HG03060 (cell line): ENCODE data around the gene CRCP.
"Not testable (repeated sequence)": the region's sequence is repeated elsewhere in the genome, so short reads cannot be mapped to it uniquely, and the experiment has no call there.

ENCODE experiments used
- ATAC-seq: cut with Tn5 transposase; IDR thresholded peaks from one replicate; pipeline ENCODE4 v1.9.1; 2021; ENCODE audit warnings: low read depth, moderate number of reproducible peaks; ENCODE audit not compliant: unreplicated experiment

Gene CRCP

GRCh38 chr7:66114743-66115649, at the start of gene CRCP:
CRCP (plus strand) TSS chr7:66114847; CDS start chr7:66114963, 116 bp downstream.
- peak; percentile 73 for ATAC-seq

GRCh38 chr7:66069732-66070131, 44.9 kb upstream of the CRCP start:
- ATAC-seq = no peak

DNA sequence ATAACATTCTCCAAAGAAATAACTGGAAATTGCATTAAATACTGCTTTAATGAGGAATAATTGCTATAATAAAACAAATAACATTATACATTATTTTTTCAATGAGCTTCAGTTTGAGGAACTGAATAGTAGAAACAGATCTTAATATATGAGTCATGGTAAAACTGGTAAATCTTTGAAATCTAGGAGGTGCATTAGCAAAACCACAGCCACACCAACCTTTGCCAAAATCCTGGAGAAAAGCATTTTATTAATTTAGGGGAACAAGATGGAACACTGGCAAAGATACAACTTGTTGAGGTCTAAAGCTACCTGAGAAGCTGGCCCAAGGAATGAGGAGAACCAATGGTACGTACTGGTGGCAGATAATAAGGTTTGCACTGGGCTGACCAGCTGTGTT, 44.4 kb upstream of the CRCP start:
- ATAC-seq = no peak

DNA sequence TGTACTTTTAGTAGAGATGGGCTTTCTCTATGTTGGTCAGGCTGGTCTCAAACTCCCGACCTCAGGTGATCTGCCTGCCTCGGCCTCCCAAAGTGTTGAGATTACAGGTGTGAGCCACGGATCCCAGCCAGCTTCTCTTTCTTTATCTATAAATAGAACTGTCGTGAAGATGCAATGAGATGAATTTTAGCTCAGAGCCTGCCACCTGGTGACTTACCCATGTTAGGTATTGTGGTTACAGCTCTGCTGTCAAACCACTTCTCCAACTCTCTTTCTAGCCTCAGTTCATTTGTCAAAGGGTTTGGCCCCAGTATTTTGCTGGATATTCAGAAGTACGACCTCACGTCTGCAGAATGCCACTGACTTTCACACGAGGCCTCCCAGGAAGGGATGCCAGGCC, 42.4 kb upstream of the CRCP start:
- ATAC-seq = not testable (repeated sequence)

DNA sequence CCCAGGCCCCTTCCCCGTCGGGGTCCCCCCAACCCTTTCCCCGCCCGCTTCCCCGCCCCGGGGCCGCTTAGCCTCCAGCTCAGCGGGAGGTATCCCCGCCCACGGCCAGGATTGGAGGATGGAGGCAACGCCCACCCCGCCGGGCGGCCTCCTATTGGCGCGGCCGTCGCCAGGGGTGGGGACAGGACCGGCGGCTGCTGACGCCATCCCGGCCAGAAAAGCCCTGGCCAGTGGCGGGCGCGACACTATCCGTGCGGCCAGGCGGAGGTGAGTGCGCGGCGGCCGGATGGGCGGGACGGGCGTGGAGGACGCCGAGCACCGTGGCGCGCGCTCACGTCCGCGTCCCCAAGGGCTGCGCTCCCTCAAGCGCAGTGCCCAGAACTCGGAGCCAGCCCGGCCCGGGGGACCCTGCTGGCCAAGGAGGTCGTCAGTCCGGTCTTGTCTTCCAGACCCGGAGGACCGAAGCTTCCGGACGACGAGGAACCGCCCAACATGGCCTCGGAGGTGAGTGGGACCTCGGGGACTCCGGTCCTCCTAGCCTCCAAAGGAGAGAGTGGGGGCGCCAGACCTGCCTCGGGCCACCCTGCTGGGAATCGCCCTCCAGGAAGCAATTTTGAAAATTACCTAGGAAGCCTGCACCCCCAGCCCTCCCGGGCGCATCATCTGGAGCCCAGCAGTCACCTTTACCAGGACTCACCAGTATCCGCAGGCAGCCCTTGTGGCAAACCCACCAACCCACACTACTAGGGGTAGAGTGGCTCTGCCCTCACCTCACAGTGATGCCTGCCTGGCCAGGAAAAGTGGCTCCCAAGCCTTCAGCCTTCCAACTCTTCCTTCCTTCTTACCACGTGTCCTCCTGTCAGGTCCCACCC, 38.8 kb upstream of the CRCP start, which contains the start of gene ASL:
Gene ASL (plus strand): TSS at position 230 of the 872 bp plus-strand sequence. CDS start 263 bp downstream, at position 493.
- ATAC-seq = peak; percentile 77

DNA sequence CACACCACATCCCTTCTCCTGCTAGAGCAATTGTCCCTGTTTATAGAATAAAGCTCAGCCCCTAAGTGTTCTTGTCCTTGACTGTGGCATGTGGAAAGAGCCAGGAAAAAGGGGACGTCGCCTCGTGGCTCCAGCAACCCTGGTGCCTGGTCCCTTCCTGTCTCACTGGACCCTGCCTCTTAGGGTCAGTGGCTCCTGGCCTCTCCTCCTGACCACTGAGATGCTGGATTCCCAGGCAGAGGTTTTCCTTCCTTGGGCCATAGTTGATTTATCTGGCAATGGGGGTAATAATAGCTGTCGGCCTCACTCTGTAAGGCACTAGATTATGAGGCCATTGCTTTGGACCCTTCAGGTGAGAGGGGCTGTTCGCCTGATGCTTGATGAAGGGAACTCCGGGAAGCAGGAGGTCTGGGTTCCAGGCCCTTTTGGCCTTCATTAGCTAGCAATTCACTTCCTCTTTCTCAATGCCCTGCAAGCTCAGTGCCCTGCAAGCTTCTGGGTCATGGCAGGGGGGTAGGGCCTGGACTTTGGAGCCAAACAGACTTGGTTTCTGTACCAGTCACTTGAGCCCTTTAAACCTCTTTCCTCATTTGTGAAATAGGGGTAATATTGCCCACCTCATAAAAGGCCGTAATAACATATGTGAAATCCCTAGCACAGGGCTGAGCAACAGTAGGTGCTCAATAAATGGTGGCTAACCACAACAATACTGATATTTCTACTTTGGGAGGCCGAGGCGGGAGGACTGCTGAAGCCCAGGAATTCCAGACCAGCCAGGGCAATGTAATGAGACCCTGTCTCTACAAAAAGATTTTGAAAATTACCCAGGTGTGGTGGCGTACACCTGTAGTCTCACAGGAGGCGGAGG, 38.0 kb upstream of the CRCP start:
- no peak for ATAC-seq

GRCh38 chr7:66078067-66078466, 36.6 kb upstream of the CRCP start:
- no peak for ATAC-seq

DNA sequence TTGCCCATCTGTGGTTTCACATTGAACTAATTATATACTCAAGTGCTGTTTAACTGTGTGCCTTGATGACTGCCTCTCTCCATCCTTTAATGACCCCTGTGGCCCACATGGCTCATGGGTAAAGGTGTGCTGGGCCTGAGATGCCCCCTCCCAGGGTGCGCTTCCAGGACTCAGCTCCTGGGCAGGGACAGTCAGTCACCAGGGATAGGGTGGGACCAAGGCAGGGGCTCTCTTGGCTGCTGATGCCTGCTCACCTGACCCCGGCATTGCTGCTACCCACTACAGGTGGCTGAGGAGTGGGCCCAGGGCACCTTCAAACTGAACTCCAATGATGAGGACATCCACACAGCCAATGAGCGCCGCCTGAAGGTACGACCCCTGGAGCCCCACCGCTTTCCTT, 32.6 kb upstream of the CRCP start:
- ATAC-seq = no peak

DNA sequence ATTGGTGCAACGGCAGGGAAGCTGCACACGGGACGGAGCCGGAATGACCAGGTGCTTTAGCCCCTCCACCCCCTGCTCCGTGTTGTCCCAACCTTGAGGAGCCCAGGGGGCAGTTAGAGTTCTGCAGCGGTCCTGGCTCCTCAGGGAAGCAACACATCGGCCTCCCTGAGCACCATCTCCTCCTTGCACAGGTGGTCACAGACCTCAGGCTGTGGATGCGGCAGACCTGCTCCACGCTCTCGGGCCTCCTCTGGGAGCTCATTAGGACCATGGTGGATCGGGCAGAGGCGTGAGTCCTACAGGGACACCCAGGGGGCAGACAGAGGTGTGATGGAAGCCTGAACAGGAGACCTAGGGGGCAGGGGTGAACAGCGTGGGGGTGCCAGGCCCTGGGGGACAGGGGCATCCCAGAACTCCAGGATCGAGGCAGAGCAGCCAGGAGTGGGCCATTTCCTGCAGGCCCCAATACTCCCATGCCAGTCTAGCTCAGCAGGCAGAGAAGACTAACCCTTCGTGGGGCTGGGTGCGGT, 31.7 kb upstream of the CRCP start:
- ATAC-seq = no peak

GRCh38 chr7:66083677-66084076, 31.0 kb upstream of the CRCP start:
- ATAC-seq = no peak

DNA sequence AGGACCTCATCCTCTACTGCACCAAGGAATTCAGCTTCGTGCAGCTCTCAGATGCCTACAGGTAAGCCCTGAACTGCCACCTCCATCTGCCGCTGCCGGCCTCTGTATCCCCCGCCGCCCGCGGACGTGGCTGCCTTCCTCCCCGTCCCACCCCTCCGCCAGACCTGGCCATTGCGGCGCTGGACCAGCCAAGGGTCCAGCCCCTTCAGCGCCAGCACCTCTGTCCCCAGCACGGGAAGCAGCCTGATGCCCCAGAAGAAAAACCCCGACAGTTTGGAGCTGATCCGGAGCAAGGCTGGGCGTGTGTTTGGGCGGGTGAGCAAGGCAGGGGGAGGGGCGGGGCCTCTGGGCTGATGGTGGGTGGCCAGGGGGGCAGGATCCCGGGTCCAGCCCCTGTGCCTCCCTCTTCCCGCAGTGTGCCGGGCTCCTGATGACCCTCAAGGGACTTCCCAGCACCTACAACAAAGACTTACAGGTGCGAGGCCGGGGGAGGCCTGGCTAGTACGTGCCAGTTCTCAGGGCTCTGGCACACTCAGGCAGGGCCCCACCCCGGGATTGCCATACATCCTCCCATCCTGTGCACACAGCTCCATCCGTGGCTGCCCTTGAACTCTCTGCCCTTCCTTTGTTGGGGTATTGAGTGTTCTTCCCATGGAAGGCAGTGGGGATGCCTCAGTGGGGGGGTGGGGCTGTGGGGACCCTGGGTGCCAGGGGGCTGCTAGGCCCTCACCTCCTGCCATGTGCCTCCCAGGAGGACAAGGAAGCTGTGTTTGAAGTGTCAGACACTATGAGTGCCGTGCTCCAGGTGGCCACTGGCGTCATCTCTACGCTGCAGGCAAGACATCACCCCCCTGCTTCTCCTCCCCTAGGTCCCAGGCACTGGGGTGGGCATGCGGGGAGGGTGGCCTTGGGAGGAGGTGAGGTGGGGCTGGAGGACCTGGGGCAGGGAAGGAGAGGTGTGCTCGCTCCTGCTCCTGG, 25.5 kb upstream of the CRCP start:
- no peak for ATAC-seq

- no peak for ATAC-seq
Observed at GRCh38 chr7:66092654-66093053, 22.0 kb upstream of the CRCP start.

DNA sequence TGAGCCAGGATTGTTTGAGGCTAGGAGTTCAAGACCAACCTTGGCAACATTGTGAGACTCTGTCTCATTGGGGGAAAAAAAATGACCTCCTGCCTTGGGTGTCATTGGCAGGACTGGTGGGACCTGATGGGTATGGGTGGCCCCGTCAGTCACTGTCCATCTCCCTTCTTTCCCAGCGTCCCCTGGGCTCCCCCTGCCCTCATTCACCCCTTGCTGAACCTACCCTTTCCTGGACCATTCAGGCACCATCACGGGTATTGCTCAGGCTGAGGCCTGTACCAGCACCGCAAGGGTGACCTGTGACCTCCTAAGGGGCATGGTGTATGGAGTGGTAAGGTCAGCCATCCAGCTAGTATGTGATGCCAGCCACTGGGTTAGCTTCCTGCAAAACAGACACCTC, 19.6 kb upstream of the CRCP start:
- ATAC-seq = no peak

DNA sequence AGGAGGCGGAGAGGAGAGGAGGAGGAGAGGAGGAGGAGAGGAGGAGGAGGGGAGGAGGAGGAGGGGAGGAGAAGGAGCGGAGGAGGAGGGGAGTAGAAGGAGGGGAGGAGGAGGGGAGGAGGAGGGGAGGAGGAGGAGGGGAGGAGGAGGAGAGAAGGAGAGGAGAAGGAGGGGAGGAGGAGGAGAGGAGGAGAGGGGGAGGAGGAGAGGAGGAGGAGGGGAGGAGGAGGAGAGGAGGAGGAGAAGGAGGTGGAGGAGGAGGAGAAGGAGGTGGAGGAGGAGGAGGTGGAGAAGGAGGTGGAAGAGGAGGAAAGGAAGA, 15.5 kb upstream of the CRCP start:
- ATAC-seq = no peak

DNA sequence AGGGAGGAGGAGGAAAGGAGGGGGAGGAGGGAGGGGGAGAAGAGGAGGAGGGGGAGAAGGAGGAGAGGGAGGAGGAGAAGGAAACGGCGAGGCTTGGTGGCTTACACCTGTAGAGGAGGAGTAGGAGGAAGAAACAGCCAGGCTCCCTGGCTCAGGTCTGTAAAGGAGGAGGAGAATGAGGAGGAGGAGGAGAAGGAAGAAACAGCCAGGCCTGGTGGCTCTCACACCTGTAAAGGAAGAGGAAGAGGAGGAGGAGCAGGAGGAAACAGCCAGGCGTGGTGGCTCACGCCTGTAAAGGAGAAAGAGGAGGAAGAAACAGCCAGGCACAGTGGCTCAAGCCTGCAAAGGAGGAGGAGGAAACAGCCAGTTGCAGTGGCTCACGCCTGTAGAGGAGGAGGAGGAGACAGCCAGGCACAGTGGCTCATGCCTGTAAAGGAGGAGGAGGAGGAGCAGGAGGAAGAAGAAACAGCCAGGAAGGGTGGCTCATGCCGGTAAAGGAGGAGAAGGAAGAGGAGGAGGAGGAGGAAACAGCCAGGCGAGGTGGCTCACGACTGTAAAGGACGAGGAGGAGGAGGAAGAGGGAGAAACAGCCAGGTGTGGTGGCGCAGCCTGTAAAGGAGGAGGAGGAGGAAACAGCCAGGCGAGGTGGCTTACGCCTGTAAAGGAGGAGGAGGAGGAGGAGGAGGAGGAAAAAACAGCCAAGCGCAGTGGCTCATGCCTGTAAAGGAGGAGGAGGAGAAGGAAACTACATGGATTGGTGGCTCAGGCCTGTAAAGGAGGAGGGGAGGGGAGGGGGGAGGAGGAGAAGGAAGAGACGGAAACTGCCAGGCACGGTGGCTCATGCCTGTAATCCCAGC, 14.9 kb upstream of the CRCP start:
- no peak for ATAC-seq

DNA sequence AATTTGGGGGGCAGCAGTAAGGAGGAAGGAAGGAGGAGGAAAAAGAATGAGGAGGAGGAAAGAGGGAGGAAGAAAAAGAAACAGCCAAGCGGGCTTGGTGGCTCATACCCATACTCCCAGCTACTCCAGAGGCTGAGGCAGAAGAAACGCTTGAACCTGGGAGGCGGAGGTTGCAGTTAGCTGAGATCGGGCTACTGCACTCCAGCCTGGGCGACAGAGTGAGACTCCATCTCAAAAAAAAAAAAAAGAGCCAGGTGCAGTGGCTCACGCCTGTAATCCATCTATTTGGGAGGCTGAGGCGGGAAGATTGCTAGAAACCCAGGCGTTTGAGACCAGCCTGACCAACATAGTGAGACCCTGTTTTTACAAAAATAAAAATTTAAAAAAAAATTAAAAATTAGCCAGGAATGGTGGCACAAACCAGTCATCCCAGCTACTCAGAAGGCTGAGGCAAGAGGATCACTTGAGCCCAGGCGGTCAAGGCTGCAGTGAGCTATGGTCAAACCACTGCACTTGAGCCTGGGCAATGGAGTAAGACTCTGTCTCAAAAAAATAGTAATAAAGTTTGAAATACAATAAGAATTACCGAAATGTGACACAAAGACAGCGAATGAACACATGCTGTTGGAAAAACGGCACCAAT, 14.1 kb upstream of the CRCP start:
- ATAC-seq = no peak

GRCh38 chr7:66102168-66102567, 12.5 kb upstream of the CRCP start:
- ATAC-seq = not testable (repeated sequence)

GRCh38 chr7:66103994-66104393, 10.7 kb upstream of the CRCP start:
- not testable (repeated sequence) for ATAC-seq
